IMR-90 (cell line): ENCODE results near the gene HIVEP1. TPM values are rescaled to one million over a fixed set of nuclear protein-coding genes. Genes with fewer than 3 reads are reported as not detected.
A peak's percentile ranks its signal among the peaks of the same experiment; 100 is the strongest.

ENCODE experiments used
- ATAC-seq: fragments of 200-7000 bp; cut with Tn5 transposase; 2 replicates; pipeline ENCODE4 v1.9.1; 2020; ENCODE audit warnings: low read depth, mild to moderate bottlenecking, moderate library complexity
- BruUV-seq: library from RNA; stranded (reverse); fragments of 400-500 nt; replicated peaks from 2 replicates; lab custom pipeline; 2021; lab: Mats Ljungman, UMichigan
- CTCF ChIA-PET: fragments of 300-600 bp; formaldehyde crosslinking; extraction: SDS; loops from one replicate; lab custom pipeline; 2021; ENCODE audit warnings: antibody characterized with exemption; lab: Yijun Ruan, JAX
- POLR2A ChIA-PET: fragments of 300-600 bp; sonication (Branson Sonifier 250); formaldehyde crosslinking; loops from one replicate; lab custom pipeline; 2022; ENCODE audit warnings: antibody characterized with exemption; ENCODE audit not compliant: unreplicated experiment; lab: Charles Lee
- DNase-seq: peaks from one replicate; pipeline ENCODE4 v3.0.0; 2013
- H2AFZ ChIP-seq: replicated peaks from 2 replicates; pipeline ENCODE3; 2013; ENCODE audit warnings: low read length, mild to moderate bottlenecking; ENCODE audit not compliant: poor library complexity
- H2AK5ac ChIP-seq: 2 replicates; pipeline ENCODE4 v1.6.1; 2013; ENCODE audit warnings: low read depth, low read length, inconsistent platforms
- H2AK9ac ChIP-seq: replicated peaks from 2 replicates; pipeline ENCODE3; 2013; ENCODE audit warnings: mild to moderate bottlenecking, low read depth, low read length, moderate library complexity; ENCODE audit not compliant: poor library complexity
- H2BK120ac ChIP-seq: 2 replicates; pipeline ENCODE4 v1.6.1; 2013; ENCODE audit warnings: low read depth, low read length, inconsistent platforms
- H2BK15ac ChIP-seq: 3 replicates; pipeline ENCODE4 v1.6.1; 2013; ENCODE audit warnings: low read depth, low read length, inconsistent platforms
- H2BK20ac ChIP-seq: 2 replicates; pipeline ENCODE4 v1.6.1; 2013; ENCODE audit warnings: low read depth, mild to moderate bottlenecking, inconsistent platforms, low read length, moderate library complexity
- H2BK5ac ChIP-seq: 2 replicates; pipeline ENCODE4 v1.6.1; 2013; ENCODE audit warnings: mild to moderate bottlenecking, low read depth, low read length, inconsistent platforms; ENCODE audit not compliant: poor library complexity, severe bottlenecking
- H3K14ac ChIP-seq: replicated peaks from 2 replicates; pipeline ENCODE4 v1.6.1; 2013; ENCODE audit warnings: low read depth, low read length, inconsistent platforms
- H3K18ac ChIP-seq: 2 replicates; pipeline ENCODE4 v1.6.1; 2013; ENCODE audit warnings: low read depth, low read length, control low read depth
- H3K23ac ChIP-seq: 2 replicates; pipeline ENCODE4 v1.6.1; 2013; ENCODE audit warnings: low read depth, low read length, inconsistent platforms
- H3K27ac ChIP-seq: 2 replicates; pipeline ENCODE4 v1.5.1; 2013; ENCODE audit warnings: mild to moderate bottlenecking, control low read depth, low read length; ENCODE audit not compliant: insufficient read depth
- H3K27me3 ChIP-seq: 2 replicates; pipeline ENCODE4 v1.6.1; 2013; ENCODE audit warnings: low read length; ENCODE audit not compliant: control insufficient read depth, insufficient read depth
- H3K36me3 ChIP-seq: 2 replicates; pipeline ENCODE4 v1.6.1; 2013; ENCODE audit warnings: low read length, mixed read lengths; ENCODE audit not compliant: control insufficient read depth, insufficient read depth
- H3K4ac ChIP-seq: 2 replicates; pipeline ENCODE4 v1.6.1; 2013; ENCODE audit warnings: low read depth, low read length, inconsistent platforms
- H3K4me1 ChIP-seq: 2 replicates; pipeline ENCODE4 v1.6.1; 2013; ENCODE audit warnings: low read length, mixed read lengths; ENCODE audit not compliant: control insufficient read depth, insufficient read depth
- H3K4me2 ChIP-seq: 2 replicates; pipeline ENCODE4 v1.6.1; 2013; ENCODE audit warnings: low read depth, mild to moderate bottlenecking, control low read depth, low read length, moderate library complexity
- H3K4me3 ChIP-seq: 2 replicates; pipeline ENCODE4 v1.5.1; 2013; ENCODE audit warnings: low read depth, mild to moderate bottlenecking, control low read depth, low read length, moderate library complexity; ENCODE audit not compliant: insufficient read depth
- H3K56ac ChIP-seq: 2 replicates; pipeline ENCODE4 v1.6.1; 2013; ENCODE audit warnings: low read length, inconsistent platforms; ENCODE audit not compliant: insufficient read depth; ENCODE audit errors: extremely low read depth
- H3K79me1 ChIP-seq, 2 experiments: 2 replicates each; pipeline ENCODE4 v1.6.1; 2013; ENCODE audit warnings: low read length in 2 of 2, inconsistent platforms in 1 of 2, low read depth in 1 of 2
- H3K9ac ChIP-seq: 2 replicates; pipeline ENCODE4 v1.6.1; 2013; ENCODE audit warnings: low read depth, low read length, control low read depth
- H3K9me1 ChIP-seq: 2 replicates; pipeline ENCODE4 v1.6.1; 2013; ENCODE audit warnings: low read length, inconsistent platforms; ENCODE audit not compliant: insufficient read depth
- H3K9me3 ChIP-seq: 2 replicates; pipeline ENCODE4 v1.6.1; 2013; ENCODE audit warnings: low read length; ENCODE audit not compliant: control insufficient read depth, insufficient read depth
- H4K20me1 ChIP-seq: 2 replicates; pipeline ENCODE4 v1.6.1; 2013; ENCODE audit warnings: low read length, inconsistent platforms; ENCODE audit not compliant: insufficient read depth
- H4K5ac ChIP-seq: 2 replicates; pipeline ENCODE4 v1.6.1; 2013; ENCODE audit warnings: mild to moderate bottlenecking, low read depth, low read length, control low read depth
- H4K8ac ChIP-seq, 2 experiments: 2 replicates each; pipeline ENCODE4 v1.6.1; 2013; ENCODE audit warnings: low read depth in 2 of 2, low read length in 2 of 2, control low read depth in 1 of 2, inconsistent platforms in 1 of 2
- H4K91ac ChIP-seq: 2 replicates; pipeline ENCODE4 v1.6.1; 2013; ENCODE audit warnings: low read depth, low read length, inconsistent platforms; ENCODE audit not compliant: insufficient read depth
- BHLHE40 ChIP-seq: fragments of 150-350 bp; IDR thresholded peaks from 2 replicates; pipeline ENCODE4 v1.6.1; 2016; ENCODE audit warnings: mild to moderate bottlenecking, low read depth, low read length
- CEBPB ChIP-seq: IDR thresholded peaks from 2 replicates; pipeline ENCODE4 v1.6.1; 2012; ENCODE audit warnings: low read depth, low read length, improper control_type of control experiment
- CHD1 ChIP-seq: IDR thresholded peaks from 2 replicates; pipeline ENCODE4 v1.6.1; 2012; ENCODE audit warnings: low read depth, low read length, improper control_type of control experiment
- FOS ChIP-seq: fragments of 150-350 bp; IDR thresholded peaks from 2 replicates; pipeline ENCODE4 v1.6.1; 2016; ENCODE audit warnings: low read depth, low read length
- MAFK ChIP-seq: IDR thresholded peaks from 2 replicates; pipeline ENCODE4 v1.6.1; 2012; ENCODE audit warnings: low read depth, low read length, improper control_type of control experiment
- NFE2L2 ChIP-seq: fragments of 150-350 bp; IDR thresholded peaks from 2 replicates; pipeline ENCODE4 v1.6.1; 2016; ENCODE audit warnings: low read depth, mild to moderate bottlenecking, low read length
- POLR2A ChIP-seq: IDR thresholded peaks from 2 replicates; pipeline ENCODE4 v1.6.1; 2012; ENCODE audit warnings: mild to moderate bottlenecking, low read depth, low read length
- RAD21 ChIP-seq: IDR thresholded peaks from 2 replicates; pipeline ENCODE4 v1.6.1; 2012; ENCODE audit warnings: low read length, improper control_type of control experiment
- RFX5 ChIP-seq: IDR thresholded peaks from 2 replicates; pipeline ENCODE4 v1.8.0; 2012; ENCODE audit warnings: low read depth, mild to moderate bottlenecking, low read length, moderate library complexity
- SMC3 ChIP-seq: fragments of 150-350 bp; IDR thresholded peaks from 2 replicates; pipeline ENCODE4 v1.6.1; 2016; ENCODE audit warnings: low read depth, mild to moderate bottlenecking, antibody characterized with exemption, low read length, moderate library complexity
- WGBS, 2 experiments: methylation state at CpG; one replicate each; pipeline versions ENCODE4 v1.1.5 to v1.1.7; 2013; ENCODE audit warnings: missing lambda C conversion rate in 2 of 2; ENCODE audit not compliant: insufficient read length in 1 of 2; ENCODE audit errors: extremely low coverage in 2 of 2; 5-methylcytosine and 5-hydroxymethylcytosine counted together
- dilution Hi-C: fragments of 300-500 bp; cut with HindIII; formaldehyde crosslinking; loops from one replicate; pipeline ENCODE4 v1.14.3; 2018; ENCODE audit warnings: low sequenced_read_pairs; ENCODE audit not compliant: unreplicated experiment
- in situ Hi-C: fragments of 300-500 bp; cut with MboI; formaldehyde crosslinking; loops from 3 replicates; pipeline ENCODE4 v1.14.3; 2019; ENCODE audit warnings: low sequenced_read_pairs, inconsistent platforms, mixed read lengths
- intact Hi-C: fragments of 100-400 bp; cut with micrococcal nuclease; formaldehyde crosslinking; loops from 2 replicates; pipeline ENCODE4 v1.10.0; 2022
- polyA plus RNA-seq, 3 experiments: library from polyadenylated mRNA; depleted of rRNA; stranded (reverse); fragments of >200 nt; gene quantifications; 2 replicates each; pipeline ENCODE4 v1.2.3, GENCODE V29; 2012; ENCODE audit warnings: low replicate concordance in 1 of 3
- total RNA-seq: library from RNA; depleted of rRNA; stranded (reverse); fragments of >200 nt; gene quantifications from 2 replicates; pipeline ENCODE4 v1.2.3, GENCODE V29; 2012
- TF ChIP-seq, protein P1 (sequence below): fragments of 150-350 bp; IDR thresholded peaks from 2 replicates; pipeline ENCODE4 v1.6.1; 2016; ENCODE audit warnings: low read depth, mild to moderate bottlenecking, low read length, moderate library complexity, borderline replicate concordance
- TF ChIP-seq, protein P2 (sequence below): conservative IDR thresholded peaks from 2 replicates; pipeline ENCODE4 v1.5.1; 2012; ENCODE audit warnings: mild to moderate bottlenecking, low read depth, low read length, improper control_type of control experiment
- TF ChIP-seq, protein P3 (sequence below): fragments of 150-350 bp; IDR thresholded peaks from 2 replicates; pipeline ENCODE4 v1.6.1; 2017; ENCODE audit warnings: mild to moderate bottlenecking, antibody characterized with exemption, low read length, low read depth

Gene HIVEP1
- total and polyA plus RNA-seq, 2 of the 4 experiments (the other 2 are of a cell fraction), result 13.0 to 17.2 TPM

DNA sequence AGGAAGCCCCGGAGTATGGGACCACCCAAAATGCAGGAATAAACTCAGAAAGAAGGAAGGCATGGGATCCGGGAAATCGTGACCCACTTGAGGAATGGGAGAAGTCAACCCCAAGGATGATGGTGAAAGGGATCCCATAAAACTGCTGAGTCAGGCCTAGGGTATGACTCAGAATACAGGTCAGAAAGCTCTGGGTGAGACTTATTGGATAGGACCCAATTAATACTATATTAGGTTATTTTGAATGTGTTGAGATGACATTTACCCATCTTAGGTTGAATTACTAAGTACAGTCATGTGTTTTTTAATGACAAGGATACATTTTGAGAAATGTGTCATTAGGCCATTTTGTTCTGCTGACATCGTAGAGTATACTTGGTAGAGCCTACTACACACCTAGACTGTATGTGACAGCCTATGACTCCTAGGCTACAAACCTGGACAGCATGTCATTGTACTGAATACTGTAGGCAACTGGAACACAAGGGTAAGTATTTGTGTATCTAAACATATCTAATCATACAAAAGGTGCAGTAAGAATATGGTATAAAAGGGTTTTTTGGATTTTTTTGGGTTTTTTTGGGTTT is 17.1 kb upstream of the HIVEP1 start:
- H2AFZ ChIP-seq, result no peak overlapping the region
- no peak overlapping the region for H3K4ac ChIP-seq
- H3K18ac ChIP-seq, result no peak overlapping the region
- no peak overlapping the region for H3K27ac ChIP-seq
- no peak overlapping the region for H4K5ac ChIP-seq
- H3K4me2 ChIP-seq, result no peak overlapping the region
- no peak overlapping the region for H3K56ac ChIP-seq
- H4K91ac ChIP-seq, result no peak overlapping the region
- H2AK9ac ChIP-seq, result no peak overlapping the region
- POLR2A ChIA-PET, result no interaction called here
- no peak overlapping the region for H4K8ac ChIP-seq
- no peak for DNase-seq
- dilution Hi-C loops (no loop called here), intact Hi-C loops (no loop called here), in situ Hi-C loops (no loop called here)
- no peaks in the 10 kb centered on the region for H3K36me3 ChIP-seq
- TF ChIP-seq, protein P1, sequence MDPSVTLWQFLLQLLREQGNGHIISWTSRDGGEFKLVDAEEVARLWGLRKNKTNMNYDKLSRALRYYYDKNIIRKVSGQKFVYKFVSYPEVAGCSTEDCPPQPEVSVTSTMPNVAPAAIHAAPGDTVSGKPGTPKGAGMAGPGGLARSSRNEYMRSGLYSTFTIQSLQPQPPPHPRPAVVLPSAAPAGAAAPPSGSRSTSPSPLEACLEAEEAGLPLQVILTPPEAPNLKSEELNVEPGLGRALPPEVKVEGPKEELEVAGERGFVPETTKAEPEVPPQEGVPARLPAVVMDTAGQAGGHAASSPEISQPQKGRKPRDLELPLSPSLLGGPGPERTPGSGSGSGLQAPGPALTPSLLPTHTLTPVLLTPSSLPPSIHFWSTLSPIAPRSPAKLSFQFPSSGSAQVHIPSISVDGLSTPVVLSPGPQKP, result no peak
- TF ChIP-seq, protein P2, sequence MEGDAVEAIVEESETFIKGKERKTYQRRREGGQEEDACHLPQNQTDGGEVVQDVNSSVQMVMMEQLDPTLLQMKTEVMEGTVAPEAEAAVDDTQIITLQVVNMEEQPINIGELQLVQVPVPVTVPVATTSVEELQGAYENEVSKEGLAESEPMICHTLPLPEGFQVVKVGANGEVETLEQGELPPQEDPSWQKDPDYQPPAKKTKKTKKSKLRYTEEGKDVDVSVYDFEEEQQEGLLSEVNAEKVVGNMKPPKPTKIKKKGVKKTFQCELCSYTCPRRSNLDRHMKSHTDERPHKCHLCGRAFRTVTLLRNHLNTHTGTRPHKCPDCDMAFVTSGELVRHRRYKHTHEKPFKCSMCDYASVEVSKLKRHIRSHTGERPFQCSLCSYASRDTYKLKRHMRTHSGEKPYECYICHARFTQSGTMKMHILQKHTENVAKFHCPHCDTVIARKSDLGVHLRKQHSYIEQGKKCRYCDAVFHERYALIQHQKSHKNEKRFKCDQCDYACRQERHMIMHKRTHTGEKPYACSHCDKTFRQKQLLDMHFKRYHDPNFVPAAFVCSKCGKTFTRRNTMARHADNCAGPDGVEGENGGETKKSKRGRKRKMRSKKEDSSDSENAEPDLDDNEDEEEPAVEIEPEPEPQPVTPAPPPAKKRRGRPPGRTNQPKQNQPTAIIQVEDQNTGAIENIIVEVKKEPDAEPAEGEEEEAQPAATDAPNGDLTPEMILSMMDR, result no peak
- TF ChIP-seq CEBPB (no peak), RAD21 (no peak), CHD1 (no peak), SMC3 (no peak), FOS (no peak), MAFK (peak; percentile 96), RFX5 (no peak), NFE2L2 (peak; percentile 55), POLR2A (no peak), BHLHE40 (no peak)
- TF ChIP-seq, protein P3, sequence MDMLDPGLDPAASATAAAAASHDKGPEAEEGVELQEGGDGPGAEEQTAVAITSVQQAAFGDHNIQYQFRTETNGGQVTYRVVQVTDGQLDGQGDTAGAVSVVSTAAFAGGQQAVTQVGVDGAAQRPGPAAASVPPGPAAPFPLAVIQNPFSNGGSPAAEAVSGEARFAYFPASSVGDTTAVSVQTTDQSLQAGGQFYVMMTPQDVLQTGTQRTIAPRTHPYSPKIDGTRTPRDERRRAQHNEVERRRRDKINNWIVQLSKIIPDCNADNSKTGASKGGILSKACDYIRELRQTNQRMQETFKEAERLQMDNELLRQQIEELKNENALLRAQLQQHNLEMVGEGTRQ, result no peak
- no peak overlapping the region for H3K14ac ChIP-seq
- no peak for ATAC-seq
- no peak overlapping the region for H2BK20ac ChIP-seq
- no peaks in the 10 kb centered on the region for H3K27me3 ChIP-seq
- no peak overlapping the region for H2BK120ac ChIP-seq
- no peaks in the 10 kb centered on the region for H4K20me1 ChIP-seq
- H2BK5ac ChIP-seq, result no peak overlapping the region
- H3K79me1 ChIP-seq, result no peaks in the 10 kb centered on the region
- no peaks in the 10 kb centered on the region for H3K9me3 ChIP-seq
- H2AK5ac ChIP-seq, result no peak overlapping the region
- H2BK15ac ChIP-seq, result no peak overlapping the region
- no peak overlapping the region for H3K9ac ChIP-seq
- WGBS, 2 experiments, result 94% methylated on average over 3 of the region's 4 CpGs; no CpG with 5 or more reads in 1 of the 2 experiments
- peaks cover 2% of the 10 kb centered on the region; the same call in 1 of the 2 replicates for H3K4me1 ChIP-seq
- no peaks in the 10 kb centered on the region; the same call in 1 of the 2 replicates for H3K9me1 ChIP-seq
- no TSS peak for BruUV-seq
- no peak overlapping the region for H3K4me3 ChIP-seq
- CTCF ChIA-PET, result interaction anchor here (0.6 kb wide), 1 partner anchor 32 kb away, joined by 3 read pairs; no protein-coding TSS in a partner anchor
- no peak overlapping the region for H3K23ac ChIP-seq
